Endothelial cell of umbilical vein (primary cell): ENCODE measurements around the gene SLC5A5. TPM values are rescaled to one million over a fixed set of nuclear protein-coding genes. Genes with fewer than 3 reads are reported as not detected.

Source experiments
- BruUV-seq: library from RNA; stranded (reverse); fragments of 400-500 nt; replicated peaks from 2 replicates; lab custom pipeline; 2021; lab: Mats Ljungman, UMichigan
- CTCF ChIA-PET: fragments of 300-600, 350-600 bp; sonication (Branson Sonifier 250); formaldehyde crosslinking; loops from one replicate; lab custom pipeline; 2021; ENCODE audit warnings: antibody characterized with exemption, inconsistent platforms; lab: Charles Lee
- POLR2A ChIA-PET: fragments of 300-600, 350-600 bp; sonication (Branson Sonifier 250); formaldehyde crosslinking; loops from one replicate; lab custom pipeline; 2021; ENCODE audit warnings: antibody characterized with exemption, inconsistent platforms; lab: Charles Lee
- DNase-seq: peaks from one replicate; pipeline ENCODE4 v3.0.0-alpha.2; 2011; ENCODE audit warnings: low read depth, low spot score
- FAIRE-seq: peaks from 2 replicates; lab custom pipeline; 2011; peaks lifted over from hg19 to GRCh38; lab: Jason Lieb, UNC
- H2AFZ ChIP-seq: 2 replicates; pipeline ENCODE4 v1.6.0; 2012; ENCODE audit warnings: low read depth, low read length, control low read depth, inconsistent platforms
- H3K27ac ChIP-seq: 2 replicates; pipeline ENCODE4 v1.5.1; 2011; ENCODE audit warnings: low read depth, mild to moderate bottlenecking, control low read depth, low read length, moderate library complexity; ENCODE audit not compliant: insufficient read depth
- H3K27me3 ChIP-seq, 2 experiments: 2 replicates each; pipeline versions ENCODE4 v1.6.0 to v1.6.1; 2011; ENCODE audit warnings: low read length in 2 of 2, mixed read lengths in 1 of 2; ENCODE audit not compliant: control insufficient read depth in 2 of 2, insufficient read depth in 2 of 2
- H3K36me3 ChIP-seq, 2 experiments: 2 replicates in 1 of 2; 3 replicates in 1 of 2; pipeline ENCODE4 v1.5.1; 2011; ENCODE audit warnings: low read length in 2 of 2, mild to moderate bottlenecking in 1 of 2, moderate library complexity in 1 of 2; ENCODE audit not compliant: control insufficient read depth in 2 of 2, insufficient read depth in 2 of 2; ENCODE audit errors: extremely low read depth in 1 of 2
- H3K4me1 ChIP-seq: 3 replicates; pipeline ENCODE4 v1.5.1; 2011; ENCODE audit warnings: mild to moderate bottlenecking, low read length; ENCODE audit not compliant: control insufficient read depth, insufficient read depth; ENCODE audit errors: extremely low read depth
- H3K4me2 ChIP-seq: 2 replicates; pipeline ENCODE4 v1.6.1; 2011; ENCODE audit warnings: low read length, control low read depth, mixed read lengths; ENCODE audit not compliant: insufficient read depth
- H3K4me3 ChIP-seq, 3 experiments: fragments of 200-600 bp in 1 of 3; sonication (generic), shearing (Covaris generic) in 1 of 3; replicated peaks in 1 of 3; 2 replicates each; pipeline ENCODE4 v1.5.1; 2011 to 2016; ENCODE audit warnings: control low read depth in 3 of 3, low read length in 3 of 3, mild to moderate bottlenecking in 2 of 3, inconsistent platforms in 1 of 3, low read depth in 1 of 3, moderate library complexity in 1 of 3; ENCODE audit not compliant: insufficient read depth in 1 of 3
- H3K79me2 ChIP-seq: 2 replicates; pipeline ENCODE4 v1.6.0; 2012; ENCODE audit warnings: low read length, inconsistent platforms; ENCODE audit not compliant: control insufficient read depth, insufficient read depth
- H3K9ac ChIP-seq: replicated peaks from 2 replicates; pipeline ENCODE3; 2011; ENCODE audit warnings: low read length, control low read depth; ENCODE audit not compliant: insufficient read depth; ENCODE audit errors: extremely low read depth
- H3K9me1 ChIP-seq: replicated peaks from 3 replicates; pipeline ENCODE4 v1.6.0; 2011; ENCODE audit warnings: mild to moderate bottlenecking, low read length; ENCODE audit not compliant: control insufficient read depth, insufficient read depth; ENCODE audit errors: extremely low read depth
- H3K9me3 ChIP-seq: replicated peaks from 2 replicates; pipeline ENCODE4 v1.5.1; 2012; ENCODE audit warnings: low read length, inconsistent platforms; ENCODE audit not compliant: control insufficient read depth, insufficient read depth
- H4K20me1 ChIP-seq: replicated peaks from 2 replicates; pipeline ENCODE3; 2011; ENCODE audit warnings: mild to moderate bottlenecking, low read length; ENCODE audit not compliant: control insufficient read depth, insufficient read depth; ENCODE audit errors: extremely low read depth
- EZH2 ChIP-seq: IDR thresholded peaks from 2 replicates; pipeline ENCODE4 v1.6.1; 2012; ENCODE audit warnings: borderline replicate concordance, low read depth, mild to moderate bottlenecking, moderate library complexity, low read length, inconsistent platforms; ENCODE audit not compliant: severe bottlenecking
- FOS ChIP-seq: IDR thresholded peaks from 2 replicates; pipeline ENCODE4 v1.6.1; 2011; ENCODE audit warnings: mild to moderate bottlenecking, low read length, moderate library complexity, borderline replicate concordance; ENCODE audit not compliant: insufficient read depth
- GATA2 ChIP-seq: IDR thresholded peaks from 2 replicates; pipeline ENCODE4 v1.7.0; 2011; ENCODE audit warnings: low read depth, mild to moderate bottlenecking, moderate library complexity, mixed read lengths, low read length; ENCODE audit not compliant: insufficient read length, insufficient read depth
- dilution Hi-C: fragments of 300-500 bp; cut with MboI; formaldehyde crosslinking; loops from one replicate; pipeline ENCODE4 v1.15.0; 2019; ENCODE audit warnings: low sequenced_read_pairs; ENCODE audit not compliant: extremely low pct_ligation_motif_present
- intact Hi-C: fragments of 100-400 bp; cut with micrococcal nuclease; formaldehyde crosslinking; loops from one replicate; pipeline ENCODE4 v1.10.0; 2022
- polyA plus RNA-seq, 4 experiments: library from polyadenylated mRNA; depleted of rRNA in 3 of 4; stranded (reverse) in 3 of 4; unstranded in 1 of 4; fragments of >200 nt; gene quantifications; 2 replicates each; pipeline versions ENCODE4 v1.2.1 to v1.2.3, GENCODE V29; 2011 to 2012; ENCODE audit warnings: missing spikeins in 1 of 4
- small RNA-seq: library from RNA; depleted of rRNA; stranded (forward); fragments of <200 nt; gene quantifications from one replicate; pipeline ENCODE3, GENCODE V24; 2012; ENCODE audit warnings: low replicate concordance, low read depth; ENCODE audit not compliant: insufficient read depth, insufficient read length
- total RNA-seq: library from RNA; stranded (reverse); gene quantifications from 2 replicates; pipeline ENCODE4 v1.2.3, GENCODE V29; 2021

SLC5A5 gene
- total and polyA plus RNA-seq, 2 donors (not counting 3 experiments of a cell fraction or from before 2014, with no cell fraction given): not detected

- Histone ChIP-seq H3K4me3 (no peak overlapping the region), H3K36me3 (peaks cover 3 to 9% of the 10 kb centered on the region in 2 experiments), H3K9me3 (no peaks in the 10 kb centered on the region), H3K4me2 (no peak overlapping the region), H2AFZ (no peak overlapping the region), H3K27ac (no peak overlapping the region), H3K9me1 (no peaks in the 10 kb centered on the region), H3K79me2 (no peaks in the 10 kb centered on the region), H3K4me1 (peaks cover 4% of the 10 kb centered on the region), H3K27me3 (peaks cover 0 to under 1% of the 10 kb centered on the region in 2 experiments), H3K9ac (no peak overlapping the region), H4K20me1 (no peaks in the 10 kb centered on the region)
- dilution Hi-C loops: no loop called here
- no peak for FAIRE-seq
- POLR2A ChIA-PET: interaction anchor here (0.5 kb wide), 1 partner anchor 122 kb away, joined by 3 read pairs; no protein-coding TSS in a partner anchor
- intact Hi-C loops: no loop called here
- DNase-seq: no peak
- CTCF ChIA-PET: interaction anchor here (1.1 to 3.0 kb wide), 4 partner anchors 11 to 54 kb away, joined by 3 to 26 read pairs (median 4); partner anchors contain the start of gene CCDC124
- TF ChIP-seq GATA2: no peak
- BruUV-seq: TSS peak; percentile 86
These were observed 71.8 kb downstream of the SLC5A5 start for GRCh38 chr19:17943274-17944221.

GRCh38 chr19:17944301-17944700, 72.6 kb downstream of the SLC5A5 start:
- no peaks in the 10 kb centered on the region for H3K9me3 ChIP-seq
- H3K27me3 ChIP-seq: peaks cover 3 to 6% of the 10 kb centered on the region in 2 experiments
- H4K20me1 ChIP-seq: no peaks in the 10 kb centered on the region
- intact Hi-C loops: no loop called here
- FAIRE-seq (peak; percentile 77), DNase-seq (peak; percentile 11)
- H2AFZ ChIP-seq: no peak overlapping the region
- H3K9me1 ChIP-seq: no peaks in the 10 kb centered on the region
- TF ChIP-seq EZH2 (no peak), FOS (peak; percentile 22)
- no peak overlapping the region for H3K27ac ChIP-seq
- H3K79me2 ChIP-seq: no peaks in the 10 kb centered on the region
- no peak overlapping the region for H3K4me3 ChIP-seq
- peaks cover 3 to 9% of the 10 kb centered on the region in 2 experiments for H3K36me3 ChIP-seq
- peaks cover 4% of the 10 kb centered on the region for H3K4me1 ChIP-seq
- no peak overlapping the region for H3K9ac ChIP-seq
- no TSS peak for BruUV-seq
- dilution Hi-C loops: no loop called here
- ChIA-PET POLR2A (no interaction called here), CTCF (interaction anchor here (1.1 to 3.0 kb wide), 2 partner anchors 49 to 53 kb away, joined by 3 to 26 read pairs; no protein-coding TSS in a partner anchor)
- H3K4me2 ChIP-seq: no peak overlapping the region

Small RNAs within 50 kb of the gene (small RNA-seq; reads per million reads assigned to genes)
- gene SNORA68: not detected

Other genes with a start within 250 kb of the SLC5A5 start
- 0.09 and 0.30 TPM in 2 replicates for gene UNC13A, start 183.6 kb upstream of the SLC5A5 start, total RNA-seq
- gene UNC13A, start 183.6 kb upstream of the SLC5A5 start, polyA plus RNA-seq: 0.04 and 0.06 TPM in 2 replicates
- gene MAP1S, start 152.5 kb upstream of the SLC5A5 start, total RNA-seq: 143 and 166 TPM in 2 replicates
- 94.8 and 157 TPM in 2 replicates for gene MAP1S, start 152.5 kb upstream of the SLC5A5 start, polyA plus RNA-seq
- 1.4 and 1.6 TPM in 2 replicates for gene FCHO1, start 120.5 kb upstream of the SLC5A5 start, total RNA-seq
- gene FCHO1, start 120.5 kb upstream of the SLC5A5 start, polyA plus RNA-seq: 0.66 and 0.80 TPM in 2 replicates
- gene B3GNT3, start 76.8 kb upstream of the SLC5A5 start, total RNA-seq: not detected in 2 replicates
- 0.10 TPM in 1 of 2 replicates, not detected in the other for gene B3GNT3, start 76.8 kb upstream of the SLC5A5 start, polyA plus RNA-seq
- gene INSL3, start 50.4 kb upstream of the SLC5A5 start, total RNA-seq: not detected in 2 replicates
- gene INSL3, start 50.4 kb upstream of the SLC5A5 start, polyA plus RNA-seq: not detected in 2 replicates
- 3.1 and 3.4 TPM in 2 replicates for gene JAK3, start 24.0 kb upstream of the SLC5A5 start, total RNA-seq
- gene JAK3, start 24.0 kb upstream of the SLC5A5 start, polyA plus RNA-seq: 3.8 and 5.1 TPM in 2 replicates
- 1,947 and 1,970 TPM in 2 replicates for gene RPL18A, start 12.0 kb upstream of the SLC5A5 start, total RNA-seq
- 2,869 and 3,230 TPM in 2 replicates for gene RPL18A, start 12.0 kb upstream of the SLC5A5 start, polyA plus RNA-seq
- gene CCDC124, start 61.1 kb downstream of the SLC5A5 start, total RNA-seq: 115 and 123 TPM in 2 replicates
- gene CCDC124, start 61.1 kb downstream of the SLC5A5 start, polyA plus RNA-seq: 101 and 128 TPM in 2 replicates
- 0.32 and 0.80 TPM in 2 replicates for gene KCNN1, start 95.2 kb downstream of the SLC5A5 start, total RNA-seq
- gene KCNN1, start 95.2 kb downstream of the SLC5A5 start, polyA plus RNA-seq: 0.18 TPM in 2 replicates
- gene ARRDC2, start 136.2 kb downstream of the SLC5A5 start, total RNA-seq: 17.2 and 17.4 TPM in 2 replicates
- 10.2 and 12.4 TPM in 2 replicates for gene ARRDC2, start 136.2 kb downstream of the SLC5A5 start, polyA plus RNA-seq
- gene IL12RB1, start 215.0 kb downstream of the SLC5A5 start, total RNA-seq: not detected in 2 replicates
- not detected in 2 replicates for gene IL12RB1, start 215.0 kb downstream of the SLC5A5 start, polyA plus RNA-seq
- gene MAST3, start 225.8 kb downstream of the SLC5A5 start, total RNA-seq: 2.7 and 4.2 TPM in 2 replicates
- gene MAST3, start 225.8 kb downstream of the SLC5A5 start, polyA plus RNA-seq: 1.5 TPM in 2 replicates